MCF 10A (cell line): ENCODE measurements around the gene PIK3AP1. TPM values are rescaled to one million over a fixed set of nuclear protein-coding genes. Genes with fewer than 3 reads are reported as not detected.

Source experiments
- BruUV-seq: library from RNA; stranded (reverse); fragments of 400-500 nt; replicated peaks from 2 replicates; lab custom pipeline; 2021; lab: Mats Ljungman, UMichigan
- CTCF ChIA-PET: fragments of 300-600 bp; sonication (Branson Sonifier 250); formaldehyde crosslinking; extraction: SDS; loops from one replicate; lab custom pipeline; 2021; ENCODE audit warnings: antibody characterized with exemption, inconsistent platforms; lab: Yijun Ruan, JAX
- POLR2A ChIA-PET: fragments of 300-600, 350-650 bp; sonication (Branson Sonifier 250); formaldehyde crosslinking; extraction: SDS; loops from one replicate; lab custom pipeline; 2020; ENCODE audit warnings: antibody characterized with exemption, inconsistent platforms; lab: Yijun Ruan, JAX
- DNase-seq: peaks from one replicate; pipeline ENCODE4 v3.0.0-alpha.2; 2018; ENCODE audit not compliant: unreplicated experiment
- H3K27ac Mint-ChIP-seq: one replicate; pipeline ENCODE4 v1.8.0; 2022; ENCODE audit warnings: mild to moderate bottlenecking, low read depth, mixed read lengths; ENCODE audit not compliant: unreplicated experiment
- H3K27me3 Mint-ChIP-seq: one replicate; pipeline ENCODE4 v1.8.0; 2022; ENCODE audit warnings: mixed read lengths; ENCODE audit not compliant: insufficient read depth, unreplicated experiment
- H3K36me3 Mint-ChIP-seq: one replicate; pipeline ENCODE4 v1.8.0; 2022; ENCODE audit warnings: mild to moderate bottlenecking, moderate library complexity, mixed read lengths; ENCODE audit not compliant: insufficient read depth, unreplicated experiment
- H3K4me1 Mint-ChIP-seq: one replicate; pipeline ENCODE4 v1.8.0; 2022; ENCODE audit warnings: mixed read lengths; ENCODE audit not compliant: insufficient read depth, unreplicated experiment
- H3K4me3 Mint-ChIP-seq: one replicate; pipeline ENCODE4 v1.8.0; 2022; ENCODE audit warnings: mild to moderate bottlenecking, moderate library complexity, mixed read lengths; ENCODE audit not compliant: unreplicated experiment
- H3K9me3 Mint-ChIP-seq: one replicate; pipeline ENCODE4 v1.8.0; 2022; ENCODE audit warnings: mixed read lengths; ENCODE audit not compliant: unreplicated experiment
- intact Hi-C: fragments of 100-400 bp; cut with micrococcal nuclease; formaldehyde crosslinking; loops from 2 replicates; pipeline ENCODE4 v1.14.1; 2022
- total RNA-seq: library from RNA; stranded (reverse); gene quantifications from 2 replicates; pipeline ENCODE4 v1.2.3, GENCODE V29; 2022
- TF ChIP-seq, protein P1 (sequence below): fragments of 200-600 bp; IDR thresholded peaks from one replicate; pipeline ENCODE4 v1.8.0; 2022; ENCODE audit warnings: antibody characterized with exemption, mild to moderate bottlenecking; ENCODE audit not compliant: unreplicated experiment

The PIK3AP1 gene
- total RNA-seq, 1 experiment from 2014 or later, result not detected

DNA sequence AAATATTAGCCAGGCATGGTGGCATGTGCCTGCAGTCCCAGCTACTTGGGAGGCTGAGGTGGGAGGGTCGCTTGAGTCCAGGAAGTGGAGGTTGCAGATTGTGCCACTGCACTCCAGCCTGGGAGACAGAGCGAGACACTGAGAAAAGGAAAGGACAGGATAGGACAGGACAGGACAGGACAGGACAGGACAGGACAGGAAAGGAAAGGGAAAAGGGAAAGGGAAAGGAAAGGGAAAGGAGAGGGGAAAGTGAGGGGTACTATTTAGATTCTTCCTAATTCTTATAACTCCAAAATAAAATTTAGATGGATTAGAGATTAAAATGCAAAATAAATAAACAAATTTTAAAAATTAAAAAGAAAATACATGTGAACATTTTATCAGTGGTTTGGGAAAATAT lies 58.7 kb downstream of the PIK3AP1 start:
- intact Hi-C loops, result no loop called here
- Mint-ChIP-seq H3K27me3 (no peaks in the 10 kb centered on the region), H3K27ac (no peak overlapping the region), H3K4me3 (no peak overlapping the region), H3K9me3 (no peaks in the 10 kb centered on the region), H3K4me1 (no peaks in the 10 kb centered on the region), H3K36me3 (no peaks in the 10 kb centered on the region)
- BruUV-seq, result no TSS peak
- CTCF ChIA-PET, result no interaction called here
- no peak for DNase-seq
- TF ChIP-seq, protein P1, sequence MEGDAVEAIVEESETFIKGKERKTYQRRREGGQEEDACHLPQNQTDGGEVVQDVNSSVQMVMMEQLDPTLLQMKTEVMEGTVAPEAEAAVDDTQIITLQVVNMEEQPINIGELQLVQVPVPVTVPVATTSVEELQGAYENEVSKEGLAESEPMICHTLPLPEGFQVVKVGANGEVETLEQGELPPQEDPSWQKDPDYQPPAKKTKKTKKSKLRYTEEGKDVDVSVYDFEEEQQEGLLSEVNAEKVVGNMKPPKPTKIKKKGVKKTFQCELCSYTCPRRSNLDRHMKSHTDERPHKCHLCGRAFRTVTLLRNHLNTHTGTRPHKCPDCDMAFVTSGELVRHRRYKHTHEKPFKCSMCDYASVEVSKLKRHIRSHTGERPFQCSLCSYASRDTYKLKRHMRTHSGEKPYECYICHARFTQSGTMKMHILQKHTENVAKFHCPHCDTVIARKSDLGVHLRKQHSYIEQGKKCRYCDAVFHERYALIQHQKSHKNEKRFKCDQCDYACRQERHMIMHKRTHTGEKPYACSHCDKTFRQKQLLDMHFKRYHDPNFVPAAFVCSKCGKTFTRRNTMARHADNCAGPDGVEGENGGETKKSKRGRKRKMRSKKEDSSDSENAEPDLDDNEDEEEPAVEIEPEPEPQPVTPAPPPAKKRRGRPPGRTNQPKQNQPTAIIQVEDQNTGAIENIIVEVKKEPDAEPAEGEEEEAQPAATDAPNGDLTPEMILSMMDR, result no peak
- POLR2A ChIA-PET, result no interaction called here

DNA sequence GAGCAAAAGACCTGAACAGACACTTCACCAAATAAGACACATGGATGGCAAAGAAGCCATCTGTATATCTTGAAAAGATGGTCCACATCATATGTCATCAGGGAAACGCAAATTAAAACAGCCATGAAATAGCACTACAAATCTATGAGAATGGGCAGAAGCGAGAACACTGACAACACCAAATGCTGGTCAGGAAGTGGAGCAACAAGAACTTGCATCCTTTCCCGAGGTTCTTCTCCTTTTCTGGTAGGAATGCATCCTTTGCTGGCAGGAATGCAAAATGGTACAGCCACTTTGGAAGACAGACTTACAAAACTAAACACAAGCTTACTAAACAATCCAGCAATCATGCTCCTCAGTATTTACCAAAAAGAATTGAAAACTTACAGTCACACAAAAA lies 60.0 kb downstream of the PIK3AP1 start:
- intact Hi-C loops, result no loop called here
- Mint-ChIP-seq H3K36me3 (no peaks in the 10 kb centered on the region), H3K4me1 (no peaks in the 10 kb centered on the region), H3K27me3 (no peaks in the 10 kb centered on the region), H3K4me3 (no peak overlapping the region), H3K27ac (no peak overlapping the region), H3K9me3 (no peaks in the 10 kb centered on the region)
- ChIA-PET POLR2A (no interaction called here), CTCF (interaction anchor here (0.5 to 0.9 kb wide), 2 partner anchors 12 to 16 kb away, joined by 3 read pairs; no protein-coding TSS in a partner anchor)
- TF ChIP-seq, protein P1, result no peak
- DNase-seq, result no peak
- no TSS peak for BruUV-seq

DNA sequence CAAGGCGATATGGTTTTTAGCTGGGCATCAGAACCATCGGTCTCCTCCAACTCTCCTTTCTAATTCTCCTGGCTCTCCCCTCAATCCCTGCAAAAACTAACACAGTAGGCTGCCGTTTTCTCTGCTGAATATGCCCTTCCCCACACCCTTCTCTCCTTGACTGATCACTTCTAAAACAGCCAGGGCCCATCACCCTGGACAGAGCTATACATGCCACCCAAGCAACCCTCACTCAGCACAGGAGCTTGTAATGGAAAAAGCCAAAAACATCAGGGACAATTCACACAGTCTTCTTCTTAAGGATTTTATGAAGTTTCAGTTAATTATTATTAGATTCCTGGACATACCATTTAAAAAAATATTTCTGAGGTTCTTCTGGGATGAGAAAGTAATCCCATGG lies 61.5 kb downstream of the PIK3AP1 start:
- no peak overlapping the region for H3K4me3 Mint-ChIP-seq
- CTCF ChIA-PET, result interaction anchor here (0.6 to 1.4 kb wide), 3 partner anchors 18 to 620 kb away, joined by 3 to 4 read pairs (median 3); no protein-coding TSS in a partner anchor
- no peaks in the 10 kb centered on the region for H3K4me1 Mint-ChIP-seq
- DNase-seq, result no peak
- TF ChIP-seq, protein P1, result no peak
- no TSS peak for BruUV-seq
- intact Hi-C loops, result no loop called here
- no peaks in the 10 kb centered on the region for H3K36me3 Mint-ChIP-seq
- H3K27ac Mint-ChIP-seq, result no peak overlapping the region
- H3K27me3 Mint-ChIP-seq, result no peaks in the 10 kb centered on the region
- POLR2A ChIA-PET, result no interaction called here
- H3K9me3 Mint-ChIP-seq, result no peaks in the 10 kb centered on the region

DNA sequence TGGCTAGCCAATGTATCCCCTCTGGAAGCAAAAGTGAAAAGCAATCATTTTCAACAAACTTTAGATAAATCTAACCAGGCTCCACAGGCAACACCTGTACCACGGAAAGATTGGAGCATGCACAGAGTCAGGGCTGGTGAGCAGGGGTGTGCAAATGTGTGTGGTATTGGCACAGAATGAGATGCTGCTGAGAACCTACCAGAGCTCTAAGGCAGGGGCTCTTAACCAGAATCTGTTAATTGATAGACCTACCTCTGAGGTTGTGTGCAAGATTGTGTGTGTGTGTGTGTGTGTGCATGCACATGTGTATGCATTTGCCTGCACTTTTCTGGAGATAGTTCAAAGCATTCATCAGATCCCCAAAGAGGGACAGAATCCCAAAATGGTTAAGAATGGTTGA lies 62.9 kb downstream of the PIK3AP1 start:
- intact Hi-C loops, result no loop called here
- no peaks in the 10 kb centered on the region for H3K27me3 Mint-ChIP-seq
- TF ChIP-seq, protein P1, result no peak

More for the DNA sequence above, 62.9 kb downstream of the PIK3AP1 start:
- DNase-seq, result no peak
- ChIA-PET POLR2A (no interaction called here), CTCF (no interaction called here)
- BruUV-seq, result no TSS peak
- Mint-ChIP-seq H3K4me1 (no peaks in the 10 kb centered on the region), H3K36me3 (no peaks in the 10 kb centered on the region), H3K4me3 (no peak overlapping the region), H3K27ac (no peak overlapping the region), H3K9me3 (no peaks in the 10 kb centered on the region)
